WTC11 (cell line): ENCODE results near the gene PC.

Experiments
- ATF6 ChIP-seq: sonication (generic); formaldehyde crosslinking; IDR thresholded peaks from 2 replicates; pipeline ENCODE4 v1.8.1; 2023; ENCODE audit warnings: mild to moderate bottlenecking, missing genetic modification reagents
- CTCF ChIP-seq: fragments of 200-600 bp; IDR thresholded peaks from 2 replicates; pipeline ENCODE4 v1.8.0; 2022; ENCODE audit warnings: antibody characterized with exemption
- E2F1 ChIP-seq: sonication (generic); formaldehyde crosslinking; IDR thresholded peaks from 2 replicates; pipeline ENCODE4 v1.8.0; 2022; ENCODE audit warnings: mild to moderate bottlenecking, missing genetic modification reagents
- ELF4 ChIP-seq: sonication (generic); formaldehyde crosslinking; IDR thresholded peaks from 2 replicates; pipeline ENCODE4 v1.8.1; 2022; ENCODE audit warnings: low read depth, mild to moderate bottlenecking, moderate library complexity, missing genetic modification reagents
- FOXJ3 ChIP-seq: sonication (generic); formaldehyde crosslinking; IDR thresholded peaks from 2 replicates; pipeline ENCODE4 v1.9.0; 2021; ENCODE audit warnings: missing genetic modification reagents, mild to moderate bottlenecking, borderline replicate concordance
- NR3C1 ChIP-seq: sonication (generic); formaldehyde crosslinking; conservative IDR thresholded peaks from 2 replicates; pipeline ENCODE4 v1.8.1; 2023; ENCODE audit warnings: low read depth, mild to moderate bottlenecking, missing genetic modification reagents
- PRDM15 ChIP-seq: sonication (generic); formaldehyde crosslinking; IDR thresholded peaks from 2 replicates; pipeline ENCODE4 v1.8.0; 2022; ENCODE audit warnings: missing genetic modification reagents
- PRRX2 ChIP-seq: fragments of 250-450 bp; sonication (Bioruptor Pico); IDR thresholded peaks from 2 replicates; pipeline ENCODE4 v1.8.0; 2021; ENCODE audit warnings: mild to moderate bottlenecking
- SMAD3 ChIP-seq: sonication (generic); formaldehyde crosslinking; IDR thresholded peaks from 2 replicates; pipeline ENCODE4 v1.8.0; 2022; ENCODE audit warnings: missing genetic modification reagents, mild to moderate bottlenecking, borderline replicate concordance
- SMAD4 ChIP-seq: sonication (generic); formaldehyde crosslinking; IDR thresholded peaks from 2 replicates; pipeline ENCODE4 v1.8.0; 2022; ENCODE audit warnings: mild to moderate bottlenecking, missing genetic modification reagents
- ZNF263 ChIP-seq: sonication (generic); formaldehyde crosslinking; IDR thresholded peaks from 2 replicates; pipeline ENCODE4 v1.8.1; 2022; ENCODE audit warnings: low read depth, mild to moderate bottlenecking, moderate library complexity, missing genetic modification reagents
- ZSCAN18 ChIP-seq: fragments of 250-450 bp; sonication (Bioruptor Pico); IDR thresholded peaks from 2 replicates; pipeline ENCODE4 v2.1.2; 2022; ENCODE audit warnings: mild to moderate bottlenecking, moderate library complexity

GRCh38 chr11:66885469-66885868 lies 72.7 kb downstream of the PC start:
- TF ChIP-seq CTCF = no peak
- no peak for TF ChIP-seq ELF4 (CRISPR knock-in tag)
- TF ChIP-seq E2F1 = no peak
- no peak for TF ChIP-seq ATF6 (CRISPR knock-in tag)
- TF ChIP-seq SMAD3 (CRISPR knock-in tag) = no peak
- TF ChIP-seq FOXJ3 (CRISPR knock-in tag) = no peak
- TF ChIP-seq NR3C1 (CRISPR knock-in tag) = no peak
- no peak for TF ChIP-seq PRDM15 (CRISPR knock-in tag)
- no peak for TF ChIP-seq ZSCAN18 (CRISPR knock-in tag)
- TF ChIP-seq PRRX2 (CRISPR knock-in tag) = no peak
- TF ChIP-seq SMAD4 (CRISPR knock-in tag) = no peak
- TF ChIP-seq ZNF263 (CRISPR knock-in tag) = no peak
